VCaP (cell line): ENCODE results near the gene CXCR1.
A peak's percentile ranks its signal among the peaks of the same experiment; 100 is the strongest.
"Not testable (repeated sequence)": the region's sequence is repeated elsewhere in the genome, so short reads cannot be mapped to it uniquely, and the experiment has no call there.

ENCODE experiments used
- H3K27ac ChIP-seq: fragments of 450-650 bp; 2 replicates; pipeline ENCODE4 v1.5.1; 2017
- TF ChIP-seq, protein P1 (sequence below): fragments of 450-650 bp; conservative IDR thresholded peaks from 2 replicates; pipeline ENCODE4 v1.5.1; 2017; ENCODE audit warnings: mild to moderate bottlenecking, moderate library complexity

The CXCR1 gene

DNA sequence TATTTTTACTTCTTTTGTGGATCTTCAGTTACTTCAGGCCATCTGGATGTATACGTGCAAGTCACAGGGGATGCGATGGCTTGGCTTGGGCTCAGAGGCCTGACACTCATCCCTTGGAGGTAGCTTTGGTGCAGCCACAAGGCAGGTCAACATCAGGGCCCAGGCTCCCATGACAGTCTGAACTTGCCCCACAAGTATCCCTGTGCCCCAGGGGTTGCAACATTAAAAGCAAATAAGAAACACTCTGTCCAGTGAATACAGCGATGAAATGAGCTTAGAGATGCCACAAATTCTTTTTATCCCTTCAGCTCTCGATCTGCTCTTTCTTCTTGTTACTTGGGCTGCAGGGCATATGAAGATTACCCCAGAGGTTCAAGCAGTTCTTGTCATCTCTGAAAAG, 13.0 kb upstream of the CXCR1 start:
- TF ChIP-seq, protein P1, sequence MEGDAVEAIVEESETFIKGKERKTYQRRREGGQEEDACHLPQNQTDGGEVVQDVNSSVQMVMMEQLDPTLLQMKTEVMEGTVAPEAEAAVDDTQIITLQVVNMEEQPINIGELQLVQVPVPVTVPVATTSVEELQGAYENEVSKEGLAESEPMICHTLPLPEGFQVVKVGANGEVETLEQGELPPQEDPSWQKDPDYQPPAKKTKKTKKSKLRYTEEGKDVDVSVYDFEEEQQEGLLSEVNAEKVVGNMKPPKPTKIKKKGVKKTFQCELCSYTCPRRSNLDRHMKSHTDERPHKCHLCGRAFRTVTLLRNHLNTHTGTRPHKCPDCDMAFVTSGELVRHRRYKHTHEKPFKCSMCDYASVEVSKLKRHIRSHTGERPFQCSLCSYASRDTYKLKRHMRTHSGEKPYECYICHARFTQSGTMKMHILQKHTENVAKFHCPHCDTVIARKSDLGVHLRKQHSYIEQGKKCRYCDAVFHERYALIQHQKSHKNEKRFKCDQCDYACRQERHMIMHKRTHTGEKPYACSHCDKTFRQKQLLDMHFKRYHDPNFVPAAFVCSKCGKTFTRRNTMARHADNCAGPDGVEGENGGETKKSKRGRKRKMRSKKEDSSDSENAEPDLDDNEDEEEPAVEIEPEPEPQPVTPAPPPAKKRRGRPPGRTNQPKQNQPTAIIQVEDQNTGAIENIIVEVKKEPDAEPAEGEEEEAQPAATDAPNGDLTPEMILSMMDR = no peak
- no peak overlapping the region for H3K27ac ChIP-seq

DNA sequence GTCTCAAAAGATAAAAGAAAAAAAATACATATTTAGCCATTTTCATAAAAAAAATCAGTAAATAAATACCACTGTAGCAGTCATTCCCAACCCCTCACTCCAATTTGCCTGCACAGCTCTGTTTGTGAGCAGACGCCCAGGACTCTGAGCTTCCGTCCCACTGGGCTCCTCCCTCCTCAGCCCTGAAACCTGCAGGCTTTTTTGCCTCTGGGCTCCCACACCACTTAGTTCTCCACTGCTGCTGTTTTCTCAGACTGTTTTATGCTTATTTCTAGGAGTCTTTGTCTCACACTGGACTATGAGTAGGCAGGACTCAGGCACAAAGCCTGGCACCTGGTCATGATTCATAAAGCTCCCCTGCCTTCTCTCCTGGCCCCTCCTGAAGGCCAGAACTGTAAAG, 6.1 kb upstream of the CXCR1 start:
- H3K27ac ChIP-seq = no peak overlapping the region
- TF ChIP-seq, protein P1 = no peak

DNA sequence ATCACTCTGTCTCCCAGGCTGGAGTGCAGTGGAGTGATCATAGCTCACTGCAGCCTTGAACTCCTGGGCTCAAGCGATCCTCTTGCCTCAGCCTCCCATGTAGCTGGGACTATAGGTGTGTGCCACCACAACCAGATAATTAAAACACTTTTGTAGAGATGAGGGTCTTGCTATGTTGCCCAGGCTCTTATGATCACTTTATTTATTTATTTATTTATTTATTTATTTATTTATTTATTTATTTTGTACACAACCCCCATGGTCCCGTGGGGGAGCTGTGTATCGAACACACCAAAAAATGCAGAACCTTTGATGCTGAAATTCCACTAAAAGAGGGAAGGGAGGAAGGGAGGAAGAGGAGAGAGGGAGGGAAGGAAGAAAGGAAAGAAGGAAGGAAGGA, 5.0 kb upstream of the CXCR1 start:
- H3K27ac ChIP-seq = not testable (repeated sequence)

DNA sequence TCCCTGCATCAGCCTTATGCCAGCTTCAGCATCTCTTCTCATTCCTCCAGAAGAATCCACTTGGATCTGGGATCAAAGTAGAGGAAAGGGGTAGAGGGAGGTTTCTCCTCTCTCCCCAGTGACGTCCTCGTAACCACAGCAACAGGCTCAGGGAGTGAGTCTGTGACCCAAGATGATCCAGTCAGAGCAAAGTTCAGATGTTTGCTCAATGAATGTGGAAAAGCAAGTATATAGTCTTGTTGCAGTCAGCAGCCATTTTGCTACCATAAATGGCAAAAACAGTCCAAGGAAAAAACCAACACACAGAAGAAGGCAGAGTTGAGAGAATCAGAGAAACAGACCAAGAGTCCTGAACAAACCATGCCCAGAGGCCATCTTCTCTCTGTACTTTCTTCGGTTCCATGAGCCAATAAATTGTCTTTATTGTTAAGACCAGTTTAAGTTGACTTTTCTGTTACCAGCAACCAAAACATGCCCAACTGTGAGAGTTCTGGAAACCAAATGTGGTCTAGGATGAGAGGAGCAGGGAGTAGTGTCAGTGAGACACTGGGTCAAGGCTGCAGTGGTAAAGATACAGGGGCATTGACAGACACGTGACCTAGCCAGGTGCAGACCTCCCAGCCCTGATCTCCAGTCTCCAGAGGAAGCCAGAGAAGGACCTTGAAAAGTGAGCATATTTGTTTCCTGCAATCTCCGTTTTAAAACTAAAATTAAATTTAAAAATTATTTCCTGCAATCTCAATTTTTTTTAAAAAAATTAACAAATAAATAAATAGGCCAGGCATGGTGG, 3.2 kb upstream of the CXCR1 start:
- H3K27ac ChIP-seq = no peak overlapping the region
- TF ChIP-seq, protein P1 = no peak

DNA sequence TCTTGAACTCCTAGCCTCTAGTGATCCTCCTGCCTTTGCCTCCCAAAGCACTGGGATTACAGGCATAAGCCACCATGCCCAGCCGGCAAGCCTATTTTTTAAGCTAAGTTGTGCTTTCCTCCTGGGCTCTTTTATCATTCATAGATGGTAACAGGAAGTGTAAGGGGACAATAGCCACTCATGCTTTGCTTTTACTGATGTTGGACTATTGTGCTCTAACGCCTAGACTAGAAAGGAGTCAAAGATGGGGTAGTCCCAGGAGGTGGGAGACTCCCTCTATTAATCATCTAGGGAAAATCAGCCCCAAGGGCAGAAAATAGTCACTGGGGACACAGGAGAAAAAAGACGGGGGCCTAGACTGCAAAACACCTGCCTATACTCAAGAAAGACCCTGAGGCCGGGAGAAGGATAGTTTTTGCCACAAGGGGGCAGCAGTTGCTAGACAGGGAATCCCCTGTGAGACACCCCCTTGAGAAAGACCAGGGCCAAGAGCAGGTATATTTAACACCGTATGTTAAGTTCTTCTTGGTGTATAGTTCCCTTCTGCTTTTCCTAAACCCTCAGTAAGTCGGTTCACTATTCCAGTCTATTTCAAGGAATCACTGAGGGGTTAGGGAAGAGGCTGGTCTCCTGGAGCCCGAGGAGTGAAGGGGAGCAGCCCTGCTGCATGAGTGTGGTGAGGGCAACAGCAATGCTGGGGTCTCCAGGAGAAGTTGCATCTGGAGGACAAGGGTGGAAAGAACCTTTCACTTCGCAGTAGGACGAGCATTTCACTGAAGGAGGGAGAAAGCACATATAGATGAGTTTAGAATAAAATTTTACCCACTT, 2.1 kb upstream of the CXCR1 start:
- TF ChIP-seq, protein P1 = peak; percentile 58
- no peak overlapping the region for H3K27ac ChIP-seq

DNA sequence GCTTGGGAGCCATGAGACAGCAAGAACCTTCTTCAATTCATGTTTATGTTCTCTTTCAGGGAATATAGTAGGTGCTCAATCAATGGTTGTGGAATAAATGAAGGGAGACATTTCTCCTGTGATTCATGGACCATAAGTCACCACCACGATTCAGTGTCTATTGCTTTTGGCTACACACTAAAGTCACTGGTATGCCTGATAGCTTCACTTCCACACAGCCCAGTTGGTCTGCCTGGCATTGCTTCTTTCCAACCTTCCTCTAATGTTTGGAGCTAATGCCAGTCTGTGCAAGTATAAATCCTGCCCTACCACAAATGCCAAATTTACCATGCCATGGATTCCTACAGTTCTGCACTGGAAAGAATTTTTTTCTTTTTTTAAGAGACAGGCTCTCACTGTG, 1.3 kb upstream of the CXCR1 start:
- TF ChIP-seq, protein P1 = no peak

GRCh38 chr2:218162814-218163213, 3.9 kb downstream of the CXCR1 start:
- no peak overlapping the region for H3K27ac ChIP-seq
- TF ChIP-seq, protein P1 = no peak

More for the DNA sequence above, 1.3 kb upstream of the CXCR1 start:
- H3K27ac ChIP-seq = no peak overlapping the region

DNA sequence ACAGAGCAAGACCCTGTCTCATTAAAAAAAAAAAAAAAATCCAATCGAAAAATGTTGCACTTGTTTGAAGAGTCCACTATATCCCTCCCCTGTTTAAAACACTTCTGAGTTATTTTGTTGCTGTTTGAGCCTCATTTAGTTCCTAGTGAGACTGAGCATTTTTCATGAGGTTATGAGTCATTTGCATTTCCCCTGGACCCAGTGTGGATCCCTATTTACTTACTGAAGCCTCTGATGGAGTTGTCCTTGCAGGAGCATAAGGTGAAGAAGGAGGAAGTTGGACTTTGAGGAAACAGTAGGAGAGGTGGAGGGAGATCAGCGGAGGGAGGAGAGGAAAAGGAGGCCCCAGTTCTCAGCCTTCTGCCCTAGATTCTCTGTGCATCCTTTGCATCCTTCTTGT, 5.1 kb downstream of the CXCR1 start:
- TF ChIP-seq, protein P1 = no peak
- H3K27ac ChIP-seq = no peak overlapping the region
